ENCODE results near the gene RNPEPL1.

Gene RNPEPL1

DNA sequence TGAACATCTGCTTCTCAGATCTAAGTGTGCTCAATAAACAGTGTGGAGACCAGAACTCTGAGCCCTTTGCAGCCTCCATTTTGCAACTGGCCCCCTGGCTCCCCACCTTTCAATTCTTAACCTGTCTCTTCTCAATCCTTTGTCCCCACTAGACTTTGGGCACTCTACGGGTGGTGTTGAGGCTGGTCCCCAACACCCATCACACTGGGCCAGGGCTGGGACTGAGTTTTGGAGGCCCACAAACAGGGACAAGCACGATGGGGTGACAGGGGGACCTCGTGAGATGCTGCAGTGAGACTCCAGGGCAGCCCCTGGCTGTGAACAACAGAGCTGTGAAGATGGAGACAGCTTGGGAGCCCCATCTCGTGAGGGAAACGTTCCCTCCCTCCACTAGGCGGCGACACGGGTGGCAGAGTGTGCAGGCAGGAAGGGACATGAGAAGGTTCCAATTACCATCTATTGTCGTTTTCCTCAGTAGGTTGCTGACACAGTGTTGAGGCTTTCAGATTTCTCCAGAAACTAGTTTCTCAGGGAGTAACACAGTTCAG is 11.7 kb upstream of the RNPEPL1 start:
- no peak for DNase-seq (ENCODE audit: extremely low read depth, low read depth)
- TF ChIP-seq, protein P1, sequence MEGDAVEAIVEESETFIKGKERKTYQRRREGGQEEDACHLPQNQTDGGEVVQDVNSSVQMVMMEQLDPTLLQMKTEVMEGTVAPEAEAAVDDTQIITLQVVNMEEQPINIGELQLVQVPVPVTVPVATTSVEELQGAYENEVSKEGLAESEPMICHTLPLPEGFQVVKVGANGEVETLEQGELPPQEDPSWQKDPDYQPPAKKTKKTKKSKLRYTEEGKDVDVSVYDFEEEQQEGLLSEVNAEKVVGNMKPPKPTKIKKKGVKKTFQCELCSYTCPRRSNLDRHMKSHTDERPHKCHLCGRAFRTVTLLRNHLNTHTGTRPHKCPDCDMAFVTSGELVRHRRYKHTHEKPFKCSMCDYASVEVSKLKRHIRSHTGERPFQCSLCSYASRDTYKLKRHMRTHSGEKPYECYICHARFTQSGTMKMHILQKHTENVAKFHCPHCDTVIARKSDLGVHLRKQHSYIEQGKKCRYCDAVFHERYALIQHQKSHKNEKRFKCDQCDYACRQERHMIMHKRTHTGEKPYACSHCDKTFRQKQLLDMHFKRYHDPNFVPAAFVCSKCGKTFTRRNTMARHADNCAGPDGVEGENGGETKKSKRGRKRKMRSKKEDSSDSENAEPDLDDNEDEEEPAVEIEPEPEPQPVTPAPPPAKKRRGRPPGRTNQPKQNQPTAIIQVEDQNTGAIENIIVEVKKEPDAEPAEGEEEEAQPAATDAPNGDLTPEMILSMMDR (IDR thresholded peaks at IDR 0.05; ENCODE audit: low read depth, low read length, missing control alignments), result peak; percentile 75

DNA sequence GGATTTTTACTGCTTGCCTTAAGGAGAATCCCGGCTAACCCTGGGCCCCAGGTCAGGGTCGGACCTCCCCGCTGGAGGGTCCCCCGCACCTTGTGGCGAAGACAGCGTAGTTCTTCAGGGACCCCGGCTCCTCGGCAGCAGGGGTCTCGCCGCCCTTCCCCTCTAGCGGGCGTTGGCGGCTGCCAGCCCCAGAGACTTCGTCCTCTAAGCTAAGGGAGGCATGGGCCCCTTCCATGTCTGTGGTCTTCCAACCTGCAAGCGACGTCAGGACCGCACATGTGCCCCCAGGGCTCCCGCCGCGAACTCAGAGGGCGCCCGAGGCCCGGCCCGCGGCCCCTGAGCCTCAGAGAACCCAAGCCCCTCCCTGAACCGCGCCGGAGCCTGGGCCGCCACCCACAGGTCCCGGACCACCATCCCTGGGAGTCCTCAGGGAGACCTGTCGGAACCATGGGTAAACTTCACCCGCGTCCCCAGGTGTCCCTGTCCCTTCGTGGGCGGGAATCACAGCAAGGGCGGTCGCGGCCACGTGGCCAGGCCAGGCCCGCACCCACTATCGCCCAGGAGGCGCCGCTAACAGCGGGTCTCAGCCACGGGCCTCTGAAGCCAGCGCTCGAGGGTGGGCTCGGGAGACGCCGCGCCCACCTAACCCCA is 11.1 kb upstream of the RNPEPL1 start:
- DNase-seq (ENCODE audit: extremely low read depth, low read depth), result no peak
- TF ChIP-seq, protein P1 (IDR thresholded peaks at IDR 0.05; ENCODE audit: low read depth, low read length, missing control alignments), result no peak
- peak overlapping the region; percentile 46 for H3K4me3 ChIP-seq (replicated peaks; ENCODE audit: low read depth, low read length)

More for the DNA sequence above, 11.7 kb upstream of the RNPEPL1 start:
- H3K4me3 ChIP-seq (replicated peaks; ENCODE audit: low read depth, low read length), result peak overlapping the region; percentile 46

DNA sequence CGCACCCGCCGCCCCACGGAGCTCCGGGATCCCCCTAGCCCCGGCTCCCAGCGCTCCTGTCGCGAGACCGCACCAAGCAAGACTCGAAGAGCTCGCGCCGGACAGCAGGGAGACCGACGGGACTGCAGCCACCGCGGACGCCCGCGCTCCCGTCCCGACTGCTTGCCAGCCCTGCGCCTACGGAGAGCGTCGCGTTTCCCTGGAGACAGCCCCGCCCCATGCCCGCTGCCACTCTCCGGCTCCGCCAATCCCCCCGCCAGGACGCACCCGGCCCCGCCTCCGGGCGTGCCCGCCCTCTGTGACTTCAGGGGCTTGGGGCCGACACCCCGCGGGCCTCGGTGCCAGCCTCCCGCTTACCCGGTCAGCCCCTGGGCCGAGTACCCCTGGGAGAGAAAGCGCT is 10.5 kb upstream of the RNPEPL1 start, which contains the start of gene ANKMY1:
Gene ANKMY1 (minus strand): TSS at position 181 of the 400 bp plus-strand sequence. CDS start 653 bp downstream, outside the sequence.
- peak within 1 kb of the TSS; percentile 46 for H3K4me3 ChIP-seq (replicated peaks; ENCODE audit: low read depth, low read length)
- no peak for DNase-seq (ENCODE audit: extremely low read depth, low read depth)
- TF ChIP-seq, protein P1 (IDR thresholded peaks at IDR 0.05; ENCODE audit: low read depth, low read length, missing control alignments), result no peak

DNA sequence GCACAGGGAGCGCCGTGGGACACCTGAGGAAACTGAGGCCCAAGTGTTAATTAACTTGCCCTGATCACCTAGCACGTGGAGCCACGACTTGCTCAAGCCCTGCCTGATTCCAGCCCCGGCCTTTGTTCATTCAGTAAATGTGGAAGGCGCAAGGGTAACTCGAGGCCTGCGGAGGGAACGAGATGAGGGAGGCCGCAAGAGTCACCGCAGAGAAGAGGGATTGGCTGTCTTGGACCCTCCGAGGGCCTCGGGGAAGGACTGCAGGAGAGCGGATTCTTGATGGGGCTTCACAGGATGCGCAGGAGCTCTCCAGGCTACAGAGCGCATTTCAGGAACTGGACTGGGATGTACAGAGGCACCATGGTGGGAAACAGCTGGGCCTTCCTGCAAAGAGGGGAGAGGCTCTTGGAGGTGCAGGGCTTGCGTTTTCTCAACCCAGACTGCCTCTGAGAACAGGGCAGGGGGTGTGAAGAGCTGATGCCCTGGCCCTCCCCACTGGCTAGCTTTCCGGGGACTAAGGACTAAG is 10.0 kb upstream of the RNPEPL1 start:
- H3K4me3 ChIP-seq (replicated peaks; ENCODE audit: low read depth, low read length), result peak overlapping the region; percentile 46
- TF ChIP-seq, protein P1 (IDR thresholded peaks at IDR 0.05; ENCODE audit: low read depth, low read length, missing control alignments), result no peak
- no peak for DNase-seq (ENCODE audit: extremely low read depth, low read depth)

DNA sequence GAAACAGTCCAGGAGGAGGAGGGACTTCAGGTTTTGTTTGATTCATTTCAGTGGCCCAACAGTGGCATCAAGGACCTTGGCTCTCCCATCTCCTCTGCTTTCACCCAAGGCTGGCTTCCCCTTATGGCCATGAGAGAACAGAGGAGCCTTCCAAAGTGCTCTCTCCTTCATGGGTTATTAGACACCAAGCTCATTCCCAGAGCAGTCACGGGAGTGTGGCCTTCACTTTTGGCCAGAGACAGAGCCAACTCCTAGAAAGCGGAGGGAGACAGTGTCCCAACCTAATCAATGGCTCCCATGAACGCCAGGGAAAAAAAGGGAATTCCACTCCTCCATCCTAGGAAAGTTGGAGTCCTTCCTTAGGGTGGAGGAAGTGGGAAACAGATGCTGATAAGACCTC is 9.0 kb upstream of the RNPEPL1 start:
- no peak for DNase-seq (ENCODE audit: extremely low read depth, low read depth)
- TF ChIP-seq, protein P1 (IDR thresholded peaks at IDR 0.05; ENCODE audit: low read depth, low read length, missing control alignments), result no peak

DNA sequence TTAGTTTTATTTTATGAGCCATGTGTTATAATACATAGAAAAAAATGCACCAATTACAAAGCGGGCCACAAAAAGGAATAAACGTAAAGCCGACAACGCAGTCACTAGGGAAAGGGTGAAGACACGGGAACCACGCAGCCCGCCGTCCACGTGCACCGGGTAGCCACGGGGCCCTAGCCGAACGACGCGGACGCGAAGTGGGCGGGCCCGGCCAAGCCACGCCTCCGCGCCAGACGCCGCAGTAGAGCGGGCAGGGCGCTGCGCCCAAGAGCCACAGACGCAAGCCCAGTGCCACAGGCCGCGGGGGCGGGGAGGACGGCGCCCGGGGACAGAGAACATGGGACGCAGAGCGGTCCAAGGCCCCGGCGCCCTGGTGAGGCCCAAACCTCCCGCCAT is 8.2 kb upstream of the RNPEPL1 start, which contains the start of gene DUSP28:
Gene DUSP28 (plus strand): TSS at position 274 of the 396 bp plus-strand sequence. CDS start 328 bp downstream, outside the sequence.
- peak within 1 kb of the TSS; percentile 76 for H3K4me3 ChIP-seq (replicated peaks; ENCODE audit: low read depth, low read length)
- TF ChIP-seq, protein P1 (IDR thresholded peaks at IDR 0.05; ENCODE audit: low read depth, low read length, missing control alignments), result no peak
- DNase-seq (ENCODE audit: extremely low read depth, low read depth), result peak; percentile 54

More for the DNA sequence above, 9.0 kb upstream of the RNPEPL1 start:
- peak overlapping the region; percentile 76 for H3K4me3 ChIP-seq (replicated peaks; ENCODE audit: low read depth, low read length)

All from HFF-Myc (cell line).